ENCODE results near the gene TARBP2.

- TF ChIP-seq POLR2A (IDR thresholded peaks at IDR 0.05; ENCODE audit: extremely low read depth, insufficient read length) = no peak
- no peak for TF ChIP-seq CTCF (IDR thresholded peaks at IDR 0.05; ENCODE audit: low read depth, low read length)
- no peak for TF ChIP-seq MAX (IDR thresholded peaks at IDR 0.05; ENCODE audit: low read depth, low read length)
- TF ChIP-seq MYC (IDR thresholded peaks at IDR 0.05; ENCODE audit: low read depth, low read length) = no peak
These were observed 32.8 kb upstream of the TARBP2 start for GRCh38 chr12:53468282-53468681.
